K562 (cell line): ENCODE results near the gene PLAAT5. TPM values are rescaled to one million over a fixed set of nuclear protein-coding genes. Genes with fewer than 3 reads are reported as not detected.

Experiments
- CLOCK ChIP-seq: fragments of 250-450 bp; sonication (Bioruptor Pico); IDR thresholded peaks from 2 replicates; pipeline ENCODE4 v1.4.0; 2020; ENCODE audit warnings: mild to moderate bottlenecking, moderate library complexity, borderline replicate concordance
- E2F5 ChIP-seq: sonication (generic); formaldehyde crosslinking; IDR thresholded peaks from 2 replicates; pipeline ENCODE4 v1.8.0; 2022; ENCODE audit warnings: mild to moderate bottlenecking, missing genetic modification reagents
- HDGF ChIP-seq: fragments of 450-650 bp; IDR thresholded peaks from 2 replicates; pipeline ENCODE4 v1.6.1; 2016
- JUNB ChIP-seq: fragments of 450-650 bp; formaldehyde crosslinking; conservative IDR thresholded peaks from 2 replicates; pipeline ENCODE4 v1.4.0; 2020; ENCODE audit warnings: mild to moderate bottlenecking
- NFE2 ChIP-seq: IDR thresholded peaks from 2 replicates; pipeline ENCODE4 v1.6.1; 2014; ENCODE audit warnings: antibody characterized with exemption, low read depth
- NFXL1 ChIP-seq: fragments of 450-650 bp; formaldehyde crosslinking; IDR thresholded peaks from 2 replicates; pipeline ENCODE4 v1.4.0; 2021; ENCODE audit warnings: mild to moderate bottlenecking
- NR2C2 ChIP-seq, 2 experiments: fragments of 200-800 bp in 1 of 2; sonication (Bioruptor generic) in 1 of 2; sonication (generic) in 1 of 2; formaldehyde crosslinking in 1 of 2; IDR thresholded peaks; 2 replicates each; pipeline versions ENCODE4 v1.6.1 to v1.8.0; 2016 to 2022; ENCODE audit warnings: mild to moderate bottlenecking in 1 of 2, missing compliant biosample characterization in 1 of 2, missing genetic modification characterization in 1 of 2, missing genetic modification reagents in 1 of 2
- NUFIP1 ChIP-seq: fragments of 450-650 bp; IDR thresholded peaks from 2 replicates; pipeline ENCODE4 v1.6.1; 2018; ENCODE audit not compliant: partially characterized antibody
- POLR2AphosphoS5 ChIP-seq: IDR thresholded peaks from 2 replicates; pipeline ENCODE4 v1.6.1; 2011; ENCODE audit warnings: mild to moderate bottlenecking, low read depth, low read length, moderate library complexity; ENCODE audit not compliant: control insufficient read depth, insufficient read depth
- SAP30 ChIP-seq: fragments of 200-600 bp; sonication (generic); IDR thresholded peaks from 2 replicates; pipeline ENCODE4 v1.6.1; 2012; ENCODE audit warnings: borderline replicate concordance, low read depth, mild to moderate bottlenecking, moderate library complexity, low read length, control low read depth, inconsistent platforms; ENCODE audit not compliant: insufficient read depth, poor library complexity, severe bottlenecking
- SMAD1 ChIP-seq: fragments of 150-350 bp; IDR thresholded peaks from 2 replicates; pipeline ENCODE4 v1.6.1; 2014; ENCODE audit warnings: low read length, low read depth; ENCODE audit not compliant: partially characterized antibody
- SMC3 ChIP-seq: conservative IDR thresholded peaks from 2 replicates; pipeline ENCODE4 v1.6.1; 2011; ENCODE audit warnings: low read depth, low read length, improper control_type of control experiment; ENCODE audit not compliant: insufficient read depth
- TAF1 ChIP-seq: IDR thresholded peaks from 2 replicates; pipeline ENCODE4 v1.6.1; 2011; ENCODE audit warnings: mild to moderate bottlenecking, low read length, moderate library complexity; ENCODE audit not compliant: insufficient read depth, control insufficient read depth, severe bottlenecking; ENCODE audit errors: extremely low read depth
- YY1 ChIP-seq, 3 experiments: IDR thresholded peaks; 2 replicates each; pipeline ENCODE4 v1.6.1; 2011; ENCODE audit warnings: low read length in 2 of 3, mild to moderate bottlenecking in 2 of 3, moderate library complexity in 2 of 3, borderline replicate concordance in 1 of 3, control low read depth in 1 of 3, low read depth in 1 of 3; ENCODE audit not compliant: insufficient read depth in 3 of 3, insufficient replicate concordance in 2 of 3, control insufficient read depth in 1 of 3, insufficient read length in 1 of 3; ENCODE audit errors: extremely low read depth in 1 of 3
- ZMIZ1 ChIP-seq, 2 experiments: fragments of 150-350 bp in 1 of 2; IDR thresholded peaks; 2 replicates each; pipeline ENCODE4 v1.6.1; 2012 to 2016; ENCODE audit warnings: low read depth in 2 of 2, low read length in 2 of 2, mild to moderate bottlenecking in 1 of 2, moderate library complexity in 1 of 2
- ZNF174 ChIP-seq: fragments of 250-450 bp; sonication (Bioruptor Pico); IDR thresholded peaks from 2 replicates; pipeline ENCODE4 v1.4.0; 2020; ENCODE audit warnings: mild to moderate bottlenecking
- ZNF263 ChIP-seq: sonication (generic); formaldehyde crosslinking; IDR thresholded peaks from 2 replicates; pipeline ENCODE4 v1.8.0; 2022; ENCODE audit warnings: mild to moderate bottlenecking, missing genetic modification reagents, borderline replicate concordance
- ZNF274 ChIP-seq: IDR thresholded peaks from 2 replicates; pipeline ENCODE4 v1.6.1; 2011; ENCODE audit warnings: low read depth, mild to moderate bottlenecking, low read length, moderate library complexity, borderline replicate concordance
- ZNF57 ChIP-seq: fragments of 450-650 bp; formaldehyde crosslinking; IDR thresholded peaks from 2 replicates; pipeline ENCODE4 v1.4.0; 2020; ENCODE audit warnings: mild to moderate bottlenecking, moderate library complexity
- polyA plus RNA-seq, 8 experiments: library from polyadenylated mRNA; depleted of rRNA in 4 of 8; stranded (reverse) in 5 of 8; unstranded in 3 of 8; fragments of >200 nt; fragmentation: Nextera tagmentation in 2 of 8; fragmentation: Illumina TruSeq in 1 of 8; extraction: Ambion mirVana in 2 of 8; extraction: Trizol in 1 of 8; gene quantifications; 2 replicates each; pipeline versions ENCODE4 v1.2.1 to v1.2.3, GENCODE V29; 2011 to 2014; ENCODE audit warnings: inconsistent platforms in 1 of 8, missing spikeins in 1 of 8
- total RNA-seq, 7 experiments: library from RNA; depleted of rRNA in 6 of 7; stranded (reverse); fragments of >200 nt in 6 of 7; fragmentation: Illumina TruSeq in 2 of 7; extraction: Trizol in 2 of 7; gene quantifications; 2 replicates each; pipeline versions ENCODE4 v1.2.1 to v1.2.3, GENCODE V29; 2011 to 2021; ENCODE audit warnings: low replicate concordance in 1 of 7

Gene PLAAT5
- total and polyA plus RNA-seq, 9 of the 15 experiments (the other 6 are each of a cell fraction or from before 2014, with no cell fraction given) = not detected

- TF ChIP-seq CLOCK (CRISPR knock-in tag) (no peak), NFE2 (no peak), YY1 (IDR thresholded peaks at IDR 0.05; ENCODE audit: borderline replicate concordance in 1 of 3, control insufficient read depth in 1 of 3, extremely low read depth in 1 of 3, insufficient read depth in 3 of 3, insufficient read length in 1 of 3, insufficient replicate concordance in 2 of 3, low read depth in 1 of 3, low read length in 2 of 3) (no peak), POLR2AphosphoS5 (no peak), ZNF174 (CRISPR knock-in tag) (no peak), ZMIZ1 (IDR thresholded peaks at IDR 0.05; ENCODE audit: low read depth in 2 of 2, low read length in 2 of 2) (peak in 1 of 2 experiments; percentile 33; a peak in 1 of 4 replicates), TAF1 (no peak), ZNF274 (no peak), SMC3 (no peak), E2F5 (CRISPR knock-in tag) (no peak), NR2C2 (CRISPR knock-in tag; IDR thresholded peaks at IDR 0.05) (no peak), NR2C2 (tag; IDR thresholded peaks at IDR 0.05) (no peak), SAP30 (no peak), ZNF263 (no peak), NFXL1 (no peak), SMAD1 (no peak), NUFIP1 (no peak), JUNB (no peak), HDGF (no peak), ZNF57 (CRISPR knock-in tag) (no peak)
Observed at GRCh38 chr11:63491636-63492372, 837 bp upstream of the PLAAT5 start (continued).
